ENCODE results near the gene NT5DC2.

DNA sequence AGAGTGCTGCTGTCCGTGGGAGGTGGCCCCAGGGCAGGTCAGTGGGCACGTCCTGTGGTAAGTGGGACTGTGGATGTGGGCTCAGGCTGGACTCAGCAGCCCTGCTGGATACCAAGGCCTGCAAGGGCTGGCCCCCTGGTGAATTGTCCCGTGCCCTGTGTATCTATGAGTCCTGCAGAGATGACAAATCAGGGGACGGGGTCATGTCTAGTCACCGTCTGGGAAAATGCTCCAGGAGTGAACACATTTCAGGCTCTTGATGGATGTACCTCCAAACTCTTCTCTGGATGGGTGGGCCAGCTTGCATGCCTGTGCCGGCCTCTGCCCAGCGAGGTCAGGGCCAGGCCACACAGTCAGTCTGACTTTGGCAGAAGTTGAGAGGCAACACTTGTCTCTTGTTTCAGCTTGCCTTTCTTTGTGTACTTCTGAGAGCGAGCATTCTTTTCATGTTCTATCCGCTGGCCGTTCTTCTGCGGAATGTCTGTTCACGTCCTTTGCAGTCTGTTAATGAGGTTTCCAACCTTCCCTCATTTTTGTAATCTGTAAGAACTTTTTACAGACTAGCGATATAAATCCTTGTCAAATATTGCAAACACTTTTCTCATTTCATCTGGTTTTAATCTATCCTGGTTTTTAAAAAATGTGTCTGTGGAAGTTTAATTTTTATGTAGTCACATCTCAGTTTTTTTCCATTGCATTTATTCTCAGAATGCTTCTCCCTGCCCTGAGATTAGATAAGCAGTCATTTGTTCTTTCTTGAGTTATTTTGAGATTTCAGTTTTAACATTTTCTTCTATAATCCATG is 49.9 kb downstream of the NT5DC2 start:
- TF ChIP-seq, protein P1, sequence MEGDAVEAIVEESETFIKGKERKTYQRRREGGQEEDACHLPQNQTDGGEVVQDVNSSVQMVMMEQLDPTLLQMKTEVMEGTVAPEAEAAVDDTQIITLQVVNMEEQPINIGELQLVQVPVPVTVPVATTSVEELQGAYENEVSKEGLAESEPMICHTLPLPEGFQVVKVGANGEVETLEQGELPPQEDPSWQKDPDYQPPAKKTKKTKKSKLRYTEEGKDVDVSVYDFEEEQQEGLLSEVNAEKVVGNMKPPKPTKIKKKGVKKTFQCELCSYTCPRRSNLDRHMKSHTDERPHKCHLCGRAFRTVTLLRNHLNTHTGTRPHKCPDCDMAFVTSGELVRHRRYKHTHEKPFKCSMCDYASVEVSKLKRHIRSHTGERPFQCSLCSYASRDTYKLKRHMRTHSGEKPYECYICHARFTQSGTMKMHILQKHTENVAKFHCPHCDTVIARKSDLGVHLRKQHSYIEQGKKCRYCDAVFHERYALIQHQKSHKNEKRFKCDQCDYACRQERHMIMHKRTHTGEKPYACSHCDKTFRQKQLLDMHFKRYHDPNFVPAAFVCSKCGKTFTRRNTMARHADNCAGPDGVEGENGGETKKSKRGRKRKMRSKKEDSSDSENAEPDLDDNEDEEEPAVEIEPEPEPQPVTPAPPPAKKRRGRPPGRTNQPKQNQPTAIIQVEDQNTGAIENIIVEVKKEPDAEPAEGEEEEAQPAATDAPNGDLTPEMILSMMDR (conservative IDR thresholded peaks at IDR 0.05; ENCODE audit: low read depth, low read length): no peak
- TF ChIP-seq EZH2phosphoT487 (IDR thresholded peaks at IDR 0.05; ENCODE audit: borderline replicate concordance, low read length): no peak

All from PC-3 (cell line).